KOPT-K1 (cell line): ENCODE data around the gene SMG6.

Experiments used
- H3K27ac ChIP-seq: fragments of 200-600 bp; sonication (generic); 2 replicates; pipeline ENCODE4 v1.5.1; 2016; ENCODE audit warnings: antibody characterized with exemption, mild to moderate bottlenecking, low read depth, low read length; ENCODE audit not compliant: poor library complexity, severe bottlenecking
- H3K36me3 ChIP-seq: fragments of 200-600 bp; sonication (generic); 2 replicates; pipeline ENCODE4 v1.5.1; 2017; ENCODE audit warnings: antibody characterized with exemption, mild to moderate bottlenecking, low read length, moderate library complexity; ENCODE audit not compliant: insufficient read depth
- H3K9me3 ChIP-seq: fragments of 200-600 bp; sonication (generic); 2 replicates; pipeline ENCODE4 v1.5.1; 2017; ENCODE audit warnings: antibody characterized with exemption, low read length, mild to moderate bottlenecking; ENCODE audit not compliant: insufficient read depth, poor library complexity, severe bottlenecking

SMG6 gene

GRCh38 chr17:2030779-2031163 lies 272.8 kb downstream of the SMG6 start:
- H3K9me3 ChIP-seq = no peaks in the 10 kb centered on the region
- no peaks in the 10 kb centered on the region for H3K36me3 ChIP-seq
- peak overlapping the region; percentile 51 for H3K27ac ChIP-seq

GRCh38 chr17:2029911-2030778 lies 273.4 kb downstream of the SMG6 start, which contains the start of gene DPH1:
Gene DPH1, plus strand, starts transcription at chr17:2030153. Its CDS starts 17 bp downstream, at chr17:2030170.
- Histone ChIP-seq H3K36me3 (no peaks in the 10 kb centered on the region), H3K27ac (peak within 1 kb of the TSS; percentile 51), H3K9me3 (no peaks in the 10 kb centered on the region)

- Histone ChIP-seq H3K27ac (no peak overlapping the region), H3K36me3 (no peaks in the 10 kb centered on the region), H3K9me3 (no peaks in the 10 kb centered on the region)
Observed at GRCh38 chr17:2028737-2029136, 274.8 kb downstream of the SMG6 start.

GRCh38 chr17:2028234-2028614 lies 275.4 kb downstream of the SMG6 start:
- H3K36me3 ChIP-seq = no peaks in the 10 kb centered on the region
- H3K27ac ChIP-seq = no peak overlapping the region
- H3K9me3 ChIP-seq = no peaks in the 10 kb centered on the region

- Histone ChIP-seq H3K36me3 (no peaks in the 10 kb centered on the region), H3K27ac (no peak overlapping the region), H3K9me3 (no peaks in the 10 kb centered on the region)
Observed at GRCh38 chr17:2027528-2028233, 275.9 kb downstream of the SMG6 start.

GRCh38 chr17:2025622-2026309 lies 277.8 kb downstream of the SMG6 start:
- Histone ChIP-seq H3K9me3 (no peaks in the 10 kb centered on the region), H3K27ac (no peak overlapping the region), H3K36me3 (no peaks in the 10 kb centered on the region)

GRCh38 chr17:2025220-2025621 lies 278.4 kb downstream of the SMG6 start, which contains the start of gene RTN4RL1:
Gene RTN4RL1, minus strand, starts transcription at chr17:2025334. Its CDS starts 469 bp downstream, at chr17:2024865.
- no peak within 1 kb of the TSS for H3K27ac ChIP-seq
- H3K36me3 ChIP-seq = no peaks in the 10 kb centered on the region
- H3K9me3 ChIP-seq = no peaks in the 10 kb centered on the region

- no peaks in the 10 kb centered on the region for H3K9me3 ChIP-seq
- no peaks in the 10 kb centered on the region for H3K36me3 ChIP-seq
- no peak overlapping the region for H3K27ac ChIP-seq
Observed at GRCh38 chr17:2024572-2025219, 278.9 kb downstream of the SMG6 start.

GRCh38 chr17:2023692-2024571 lies 279.7 kb downstream of the SMG6 start:
- H3K27ac ChIP-seq = no peak overlapping the region
- no peaks in the 10 kb centered on the region for H3K36me3 ChIP-seq
- H3K9me3 ChIP-seq = no peaks in the 10 kb centered on the region

GRCh38 chr17:2023256-2023655 lies 280.3 kb downstream of the SMG6 start:
- Histone ChIP-seq H3K9me3 (no peaks in the 10 kb centered on the region), H3K27ac (peak overlapping the region; percentile 37), H3K36me3 (no peaks in the 10 kb centered on the region)

GRCh38 chr17:2022647-2023240 lies 280.8 kb downstream of the SMG6 start:
- no peaks in the 10 kb centered on the region for H3K9me3 ChIP-seq
- peak overlapping the region; percentile 37 for H3K27ac ChIP-seq
- H3K36me3 ChIP-seq = no peaks in the 10 kb centered on the region

- Histone ChIP-seq H3K27ac (peak overlapping the region; percentile 17), H3K9me3 (no peaks in the 10 kb centered on the region), H3K36me3 (no peaks in the 10 kb centered on the region)
Observed at GRCh38 chr17:2020721-2021120, 282.9 kb downstream of the SMG6 start.

- Histone ChIP-seq H3K27ac (no peak overlapping the region), H3K36me3 (no peaks in the 10 kb centered on the region), H3K9me3 (no peaks in the 10 kb centered on the region)
Observed at GRCh38 chr17:2019723-2020122, 283.9 kb downstream of the SMG6 start.
